Bronchial epithelial cell (primary cell): ENCODE data around the gene LASP1NB.
"Not testable (repeated sequence)": the region's sequence is repeated elsewhere in the genome, so short reads cannot be mapped to it uniquely, and the experiment has no call there.

Experiments used
- DNase-seq: peaks from one replicate; pipeline ENCODE4 v3.0.0-alpha.2; 2010; ENCODE audit warnings: low read depth
- FAIRE-seq: peaks from 2 replicates; lab custom pipeline; 2011; peaks lifted over from hg19 to GRCh38; lab: Jason Lieb, UNC
- H3K27me3 ChIP-seq: 2 replicates; pipeline ENCODE4 v1.5.1; 2011; ENCODE audit warnings: low read length; ENCODE audit not compliant: control insufficient read depth, insufficient read depth
- H3K36me3 ChIP-seq: 2 replicates; pipeline ENCODE4 v1.5.1; 2011; ENCODE audit warnings: low read length; ENCODE audit not compliant: control insufficient read depth, insufficient read depth
- H3K4me3 ChIP-seq: 2 replicates; pipeline ENCODE4 v1.5.1; 2011; ENCODE audit warnings: mild to moderate bottlenecking, low read depth, low read length, control low read depth
- TF ChIP-seq, protein P1 (sequence below): IDR thresholded peaks from 2 replicates; pipeline ENCODE4 v1.5.1; 2011; ENCODE audit warnings: mild to moderate bottlenecking, moderate library complexity, low read length, control low read depth, inconsistent platforms; ENCODE audit not compliant: insufficient read depth, severe bottlenecking

LASP1NB gene

DNA sequence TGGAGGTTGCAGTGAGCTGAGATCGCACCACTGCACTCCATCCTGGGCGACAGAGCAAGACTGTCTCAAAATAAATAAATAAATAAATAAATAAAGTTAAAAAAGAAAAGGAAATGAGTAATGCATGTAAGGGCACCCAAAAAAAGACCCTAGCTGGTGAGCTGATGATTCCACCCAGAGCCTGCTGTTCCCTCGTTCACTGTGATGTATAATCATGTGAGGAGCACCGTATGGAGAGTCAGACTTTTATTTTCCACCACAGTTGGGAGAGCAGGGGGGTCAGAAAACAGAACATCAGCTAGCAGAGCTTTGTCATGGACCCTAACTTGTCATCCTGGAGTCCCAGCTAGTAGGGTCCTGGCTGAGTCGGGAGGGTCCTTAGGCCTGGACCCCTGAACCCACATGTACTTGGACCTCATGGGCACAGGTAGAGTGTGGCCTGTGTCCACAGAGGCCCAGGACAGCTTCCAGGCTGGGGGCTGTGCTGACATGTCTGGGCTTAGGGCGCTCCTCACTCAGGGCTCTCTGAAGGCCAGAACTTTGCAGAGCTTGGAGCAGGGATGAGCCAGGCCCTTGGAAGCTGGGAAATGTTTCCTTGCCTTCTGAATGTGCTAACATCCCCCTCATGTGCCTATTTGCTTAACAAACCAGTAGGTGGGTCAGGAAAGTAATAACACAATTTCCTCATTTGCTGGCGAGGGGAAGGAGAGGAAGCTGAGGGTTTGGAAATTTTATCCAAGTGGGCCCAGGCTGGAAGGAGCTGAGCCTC, 18.8 kb upstream of the LASP1NB start:
- Histone ChIP-seq H3K27me3 (no peaks in the 10 kb centered on the region), H3K4me3 (no peak overlapping the region), H3K36me3 (peaks cover 14% of the 10 kb centered on the region)
- FAIRE-seq: no peak
- DNase-seq: no peak
- TF ChIP-seq, protein P1, sequence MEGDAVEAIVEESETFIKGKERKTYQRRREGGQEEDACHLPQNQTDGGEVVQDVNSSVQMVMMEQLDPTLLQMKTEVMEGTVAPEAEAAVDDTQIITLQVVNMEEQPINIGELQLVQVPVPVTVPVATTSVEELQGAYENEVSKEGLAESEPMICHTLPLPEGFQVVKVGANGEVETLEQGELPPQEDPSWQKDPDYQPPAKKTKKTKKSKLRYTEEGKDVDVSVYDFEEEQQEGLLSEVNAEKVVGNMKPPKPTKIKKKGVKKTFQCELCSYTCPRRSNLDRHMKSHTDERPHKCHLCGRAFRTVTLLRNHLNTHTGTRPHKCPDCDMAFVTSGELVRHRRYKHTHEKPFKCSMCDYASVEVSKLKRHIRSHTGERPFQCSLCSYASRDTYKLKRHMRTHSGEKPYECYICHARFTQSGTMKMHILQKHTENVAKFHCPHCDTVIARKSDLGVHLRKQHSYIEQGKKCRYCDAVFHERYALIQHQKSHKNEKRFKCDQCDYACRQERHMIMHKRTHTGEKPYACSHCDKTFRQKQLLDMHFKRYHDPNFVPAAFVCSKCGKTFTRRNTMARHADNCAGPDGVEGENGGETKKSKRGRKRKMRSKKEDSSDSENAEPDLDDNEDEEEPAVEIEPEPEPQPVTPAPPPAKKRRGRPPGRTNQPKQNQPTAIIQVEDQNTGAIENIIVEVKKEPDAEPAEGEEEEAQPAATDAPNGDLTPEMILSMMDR: no peak

DNA sequence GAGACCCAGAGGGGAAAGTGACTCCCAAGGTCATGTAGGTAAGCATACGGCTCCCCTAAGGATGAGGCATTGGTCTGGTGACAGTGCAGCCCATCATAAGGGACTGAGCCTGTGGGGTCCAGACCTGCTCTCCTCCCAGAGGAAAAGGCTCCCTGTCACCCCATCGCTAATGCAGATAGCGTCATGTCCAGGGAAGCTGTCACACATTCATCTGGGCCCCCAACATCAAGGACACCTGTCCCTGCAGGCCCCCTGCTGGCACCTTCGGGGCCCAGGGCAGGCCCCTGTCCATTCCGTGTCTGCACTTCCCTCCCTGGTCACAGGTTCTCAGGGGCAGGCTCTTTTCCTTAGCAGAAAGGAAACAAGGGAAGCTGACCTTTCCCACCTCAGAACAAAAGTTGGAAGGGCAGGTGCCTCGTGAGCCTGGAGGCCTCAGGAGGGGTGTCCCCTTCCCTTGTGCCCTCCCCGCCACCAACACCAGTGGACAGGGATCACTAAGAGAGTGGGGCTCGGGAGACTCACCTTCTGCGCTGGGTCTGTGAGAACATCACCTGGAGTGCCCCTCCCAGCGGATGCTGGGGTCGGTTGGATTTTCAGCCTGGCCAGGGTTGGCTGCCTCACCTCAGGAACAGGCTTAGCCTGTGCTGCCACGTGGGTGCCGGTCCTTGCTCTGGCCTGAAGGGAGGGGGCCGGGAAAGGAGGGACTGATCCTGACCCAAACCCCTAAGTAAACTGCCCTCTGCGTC, 17.3 kb upstream of the LASP1NB start:
- Histone ChIP-seq H3K36me3 (peaks cover 13% of the 10 kb centered on the region), H3K4me3 (no peak overlapping the region), H3K27me3 (no peaks in the 10 kb centered on the region)
- TF ChIP-seq, protein P1: no peak
- FAIRE-seq (no peak), DNase-seq (peak; percentile 8)

DNA sequence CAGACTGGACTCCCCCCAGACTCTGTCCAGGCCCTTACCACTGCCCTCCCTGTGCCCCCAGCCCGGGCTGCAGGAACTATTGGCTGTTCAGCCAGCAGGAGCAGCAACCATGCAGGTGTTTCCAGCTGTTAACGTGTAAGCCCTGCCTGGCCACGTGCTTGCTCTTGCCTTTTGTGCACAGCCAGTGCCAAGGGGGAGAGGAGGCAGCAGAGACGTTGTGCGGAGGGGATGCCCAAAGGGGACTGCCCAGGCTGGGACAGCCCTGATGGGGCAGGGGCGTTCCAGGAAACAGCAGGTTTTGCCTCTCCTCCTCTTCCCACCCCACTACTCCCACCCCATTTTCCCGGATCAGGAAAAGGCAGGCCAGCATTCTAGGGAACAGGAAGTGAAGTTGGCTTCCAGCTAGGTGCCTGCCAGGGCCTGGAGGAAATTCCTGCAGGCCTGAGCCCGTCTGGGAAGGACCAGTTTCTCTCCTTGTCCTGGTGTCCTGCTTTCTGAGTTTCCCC, 16.7 kb upstream of the LASP1NB start:
- H3K4me3 ChIP-seq: no peak overlapping the region
- DNase-seq (peak; percentile 67), FAIRE-seq (peak; percentile 80)
- H3K36me3 ChIP-seq: peaks cover 13% of the 10 kb centered on the region
- H3K27me3 ChIP-seq: no peaks in the 10 kb centered on the region
- TF ChIP-seq, protein P1: no peak

DNA sequence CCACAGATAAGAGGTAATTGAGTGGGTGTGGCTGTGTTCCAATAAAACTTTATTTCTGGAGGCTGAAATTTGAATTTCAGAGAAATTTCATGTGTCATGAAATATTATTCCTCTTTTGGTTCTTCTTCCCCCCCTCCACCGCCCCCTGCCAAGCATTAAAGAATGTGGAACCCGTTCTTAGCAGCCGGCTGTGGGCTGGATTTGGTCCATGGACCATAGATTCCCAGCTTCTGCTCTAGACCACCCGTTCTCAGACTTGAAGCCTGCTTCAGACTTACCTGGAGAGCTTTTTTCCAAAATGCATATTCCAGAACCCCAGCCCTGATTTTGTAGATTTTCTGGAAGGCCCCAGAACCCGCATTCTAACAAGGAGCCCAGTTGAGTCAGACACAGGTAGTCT, 15.1 kb upstream of the LASP1NB start:
- DNase-seq (no peak), FAIRE-seq (no peak)
- no peak overlapping the region for H3K4me3 ChIP-seq
- peaks cover 26% of the 10 kb centered on the region for H3K36me3 ChIP-seq
- no peaks in the 10 kb centered on the region for H3K27me3 ChIP-seq
- TF ChIP-seq, protein P1: no peak

DNA sequence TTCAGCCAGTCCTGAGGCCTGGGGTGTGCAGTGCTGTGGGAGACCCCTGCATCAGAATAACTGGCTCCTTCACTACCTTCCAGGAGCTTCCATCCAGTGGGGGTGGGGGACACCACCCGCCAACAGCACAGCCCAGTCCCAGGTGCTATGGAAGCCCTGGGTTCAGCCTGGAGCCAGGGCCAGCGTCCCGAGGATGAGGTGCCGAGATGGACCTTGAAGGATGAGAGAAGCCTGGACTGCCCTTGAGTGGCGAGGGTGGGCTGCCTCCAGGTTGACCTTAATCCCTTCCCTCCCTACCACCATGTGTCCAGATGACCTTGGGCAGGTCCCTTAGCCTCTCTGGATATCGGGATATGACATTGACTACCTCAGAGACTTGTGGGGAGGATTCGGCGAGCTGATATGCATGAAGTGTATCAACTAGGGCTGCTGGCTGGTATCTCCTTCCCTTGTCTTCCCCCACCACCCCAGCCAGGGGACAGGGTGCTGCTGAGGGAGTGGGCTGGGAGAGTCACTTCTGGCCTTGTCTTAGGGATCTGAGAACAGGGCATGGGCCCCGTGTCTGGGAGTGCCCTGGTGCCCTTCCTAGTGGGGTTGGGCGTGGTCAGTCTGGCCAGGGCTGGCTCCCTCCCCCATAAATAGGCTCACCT, 14.2 kb upstream of the LASP1NB start:
- FAIRE-seq (no peak), DNase-seq (no peak)
- Histone ChIP-seq H3K27me3 (no peaks in the 10 kb centered on the region), H3K4me3 (no peak overlapping the region), H3K36me3 (peaks cover 31% of the 10 kb centered on the region)
- TF ChIP-seq, protein P1: no peak

DNA sequence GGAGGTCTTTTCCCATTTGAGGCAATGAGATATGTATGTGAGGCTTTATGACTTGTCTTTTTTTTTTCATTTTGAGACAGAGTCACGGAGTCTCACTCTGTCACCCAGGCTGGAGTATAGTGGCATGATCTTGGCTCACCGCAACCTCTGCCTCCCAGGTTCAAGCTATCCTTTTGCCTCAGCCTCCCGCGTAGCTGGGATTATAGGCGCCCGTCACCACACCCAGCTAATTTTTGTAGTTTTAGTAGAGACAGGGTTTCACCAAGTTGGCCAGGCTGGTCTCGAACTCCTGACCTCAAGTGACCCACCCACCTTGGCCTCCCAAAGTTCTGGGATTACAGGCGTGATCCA, 13.7 kb upstream of the LASP1NB start:
- not testable (repeated sequence) for FAIRE-seq, DNase-seq, H3K4me3 ChIP-seq, H3K27me3 ChIP-seq
- H3K36me3 ChIP-seq: peaks cover 31% of the 10 kb centered on the region
